ENCODE data around the gene GALNT18. TPM values are rescaled to one million over a fixed set of nuclear protein-coding genes. Genes with fewer than 3 reads are reported as not detected.

Gene GALNT18
- total RNA-seq, 2 experiments from 2014 or later = 2.4 to 2.7 TPM

- Mint-ChIP-seq H3K36me3 (no peaks in the 10 kb centered on the region), H3K27me3 (peaks cover 3% of the 10 kb centered on the region), H3K9me3 (no peaks in the 10 kb centered on the region), H3K27ac (no peak overlapping the region), H3K4me1 (ENCODE audit: low read depth) (no peaks in the 10 kb centered on the region), H3K4me3 (no peak overlapping the region)
- POLR2A ChIA-PET = no interaction called here
- no peak for DNase-seq
- intact Hi-C loops (cut with micrococcal nuclease) = no loop called here
- CTCF ChIA-PET = no interaction called here
These were observed 37.8 kb downstream of the GALNT18 start for GRCh38 chr11:11583801-11584529.

GRCh38 chr11:11582011-11582701, 39.6 kb downstream of the GALNT18 start:
- POLR2A ChIA-PET = no interaction called here
- CTCF ChIA-PET = no interaction called here
- intact Hi-C loops (cut with micrococcal nuclease) = no loop called here

GRCh38 chr11:11581481-11581880, 40.3 kb downstream of the GALNT18 start:
- no peaks in the 10 kb centered on the region for H3K9me3 Mint-ChIP-seq
- intact Hi-C loops (cut with micrococcal nuclease) = no loop called here
- POLR2A ChIA-PET = no interaction called here
- CTCF ChIA-PET = no interaction called here
- H3K36me3 Mint-ChIP-seq = no peaks in the 10 kb centered on the region
- DNase-seq = no peak
- H3K27me3 Mint-ChIP-seq = peaks cover 3% of the 10 kb centered on the region
- no peaks in the 10 kb centered on the region for H3K4me1 Mint-ChIP-seq (ENCODE audit: low read depth)
- no peak overlapping the region for H3K4me3 Mint-ChIP-seq
- no peak overlapping the region for H3K27ac Mint-ChIP-seq

More at GRCh38 chr11:11582011-11582701, 39.6 kb downstream of the GALNT18 start:
- Mint-ChIP-seq H3K9me3 (no peaks in the 10 kb centered on the region), H3K4me1 (ENCODE audit: low read depth) (no peaks in the 10 kb centered on the region), H3K27ac (no peak overlapping the region), H3K4me3 (no peak overlapping the region), H3K27me3 (peaks cover 3% of the 10 kb centered on the region), H3K36me3 (no peaks in the 10 kb centered on the region)
- DNase-seq = no peak

- POLR2A ChIA-PET = no interaction called here
- Mint-ChIP-seq H3K27me3 (peaks cover 3% of the 10 kb centered on the region), H3K27ac (no peak overlapping the region), H3K36me3 (no peaks in the 10 kb centered on the region), H3K9me3 (no peaks in the 10 kb centered on the region), H3K4me1 (ENCODE audit: low read depth) (no peaks in the 10 kb centered on the region), H3K4me3 (no peak overlapping the region)
- DNase-seq = no peak
- intact Hi-C loops (cut with micrococcal nuclease) = no loop called here
- CTCF ChIA-PET = no interaction called here
These were observed 40.9 kb downstream of the GALNT18 start for GRCh38 chr11:11580841-11581411.

GRCh38 chr11:11580012-11580411, 41.8 kb downstream of the GALNT18 start:
- Mint-ChIP-seq H3K4me1 (ENCODE audit: low read depth) (no peaks in the 10 kb centered on the region), H3K9me3 (no peaks in the 10 kb centered on the region), H3K4me3 (no peak overlapping the region), H3K27ac (no peak overlapping the region), H3K27me3 (peaks cover 3% of the 10 kb centered on the region), H3K36me3 (no peaks in the 10 kb centered on the region)
- intact Hi-C loops (cut with micrococcal nuclease) = no loop called here
- POLR2A ChIA-PET = no interaction called here
- CTCF ChIA-PET = no interaction called here
- DNase-seq = no peak

- Mint-ChIP-seq H3K36me3 (no peaks in the 10 kb centered on the region), H3K4me1 (ENCODE audit: low read depth) (no peaks in the 10 kb centered on the region), H3K27ac (no peak overlapping the region), H3K9me3 (no peaks in the 10 kb centered on the region), H3K27me3 (peaks cover 5% of the 10 kb centered on the region), H3K4me3 (no peak overlapping the region)
- DNase-seq = no peak
- CTCF ChIA-PET = no interaction called here
- intact Hi-C loops (cut with micrococcal nuclease) = no loop called here
- POLR2A ChIA-PET = no interaction called here
These were observed 42.5 kb downstream of the GALNT18 start for GRCh38 chr11:11579012-11579988.

GRCh38 chr11:11577932-11578911, 43.6 kb downstream of the GALNT18 start:
- H3K4me3 Mint-ChIP-seq = no peak overlapping the region
- H3K27me3 Mint-ChIP-seq = peaks cover 6% of the 10 kb centered on the region
- no peaks in the 10 kb centered on the region for H3K36me3 Mint-ChIP-seq
- ChIA-PET POLR2A (no interaction called here), CTCF (no interaction called here)
- intact Hi-C loops (cut with micrococcal nuclease) = no loop called here
- DNase-seq = no peak
- no peaks in the 10 kb centered on the region for H3K9me3 Mint-ChIP-seq
- H3K27ac Mint-ChIP-seq = no peak overlapping the region
- H3K4me1 Mint-ChIP-seq (ENCODE audit: low read depth) = no peaks in the 10 kb centered on the region

- Mint-ChIP-seq H3K9me3 (no peaks in the 10 kb centered on the region), H3K36me3 (no peaks in the 10 kb centered on the region), H3K4me3 (no peak overlapping the region), H3K27ac (no peak overlapping the region), H3K27me3 (peaks cover 6% of the 10 kb centered on the region), H3K4me1 (ENCODE audit: low read depth) (no peaks in the 10 kb centered on the region)
- intact Hi-C loops (cut with micrococcal nuclease) = no loop called here
- ChIA-PET CTCF (no interaction called here), POLR2A (no interaction called here)
- DNase-seq = no peak
These were observed 44.5 kb downstream of the GALNT18 start for GRCh38 chr11:11577251-11577855.

GRCh38 chr11:11574373-11575287, 47.2 kb downstream of the GALNT18 start:
- no peaks in the 10 kb centered on the region for H3K36me3 Mint-ChIP-seq
- H3K9me3 Mint-ChIP-seq = no peaks in the 10 kb centered on the region
- intact Hi-C loops (cut with micrococcal nuclease) = no loop called here
- no peak overlapping the region for H3K27ac Mint-ChIP-seq
- ChIA-PET CTCF (no interaction called here), POLR2A (no interaction called here)
- H3K4me1 Mint-ChIP-seq (ENCODE audit: low read depth) = no peaks in the 10 kb centered on the region
- DNase-seq = no peak
- peaks cover 5% of the 10 kb centered on the region for H3K27me3 Mint-ChIP-seq
- no peak overlapping the region for H3K4me3 Mint-ChIP-seq

GRCh38 chr11:11572386-11572785, 49.4 kb downstream of the GALNT18 start:
- CTCF ChIA-PET = no interaction called here
- H3K36me3 Mint-ChIP-seq = no peaks in the 10 kb centered on the region
- intact Hi-C loops (cut with micrococcal nuclease) = no loop called here
- POLR2A ChIA-PET = no interaction called here
- no peak overlapping the region for H3K4me3 Mint-ChIP-seq
- H3K27ac Mint-ChIP-seq = no peak overlapping the region
- DNase-seq = no peak
- H3K27me3 Mint-ChIP-seq = peaks cover 7% of the 10 kb centered on the region
- peaks cover 2% of the 10 kb centered on the region for H3K4me1 Mint-ChIP-seq (ENCODE audit: low read depth)
- no peaks in the 10 kb centered on the region for H3K9me3 Mint-ChIP-seq
